NCI-H526 treated with DMSO at 0.1 percent for 48 hours (cell line): Measurements from ENCODE around the gene TRIM9.

ENCODE experiments used
- DNase-seq: peaks from one replicate; lab custom pipeline; 2025; lab: John Stamatoyannopoulos, UW

The TRIM9 gene

GRCh38 chr14:51093371-51094281 lies 1.3 kb downstream of the TRIM9 start:
- DNase-seq = peak; percentile 71

GRCh38 chr14:51092965-51093364 lies 1.9 kb downstream of the TRIM9 start:
- DNase-seq = no peak

- DNase-seq = no peak
These were observed 5.6 kb downstream of the TRIM9 start for GRCh38 chr14:51089278-51089677.

- DNase-seq = no peak
These were observed 7.9 kb downstream of the TRIM9 start for GRCh38 chr14:51087031-51087441.

- DNase-seq = no peak
These were observed 8.9 kb downstream of the TRIM9 start for GRCh38 chr14:51086044-51086443.

GRCh38 chr14:51084962-51085361 lies 9.9 kb downstream of the TRIM9 start:
- DNase-seq = no peak

- DNase-seq = no peak
These were observed 10.4 kb downstream of the TRIM9 start for GRCh38 chr14:51084507-51084906.

- DNase-seq = no peak
These were observed 12.6 kb downstream of the TRIM9 start for GRCh38 chr14:51082349-51082748.

GRCh38 chr14:51081712-51082111 lies 13.2 kb downstream of the TRIM9 start:
- DNase-seq = no peak

- DNase-seq = peak; percentile 19
These were observed 13.7 kb downstream of the TRIM9 start for GRCh38 chr14:51081209-51081608.

GRCh38 chr14:51080645-51081044 lies 14.3 kb downstream of the TRIM9 start:
- DNase-seq = no peak

GRCh38 chr14:51079489-51079888 lies 15.4 kb downstream of the TRIM9 start:
- DNase-seq = no peak

GRCh38 chr14:51079085-51079484 lies 15.8 kb downstream of the TRIM9 start:
- DNase-seq = no peak

- no peak for DNase-seq
These were observed 20.1 kb downstream of the TRIM9 start for GRCh38 chr14:51074701-51075385.

GRCh38 chr14:51073731-51074130 lies 21.2 kb downstream of the TRIM9 start:
- DNase-seq = no peak

- DNase-seq = no peak
These were observed 21.9 kb downstream of the TRIM9 start for GRCh38 chr14:51072976-51073375.

- no peak for DNase-seq
These were observed 23.0 kb downstream of the TRIM9 start for GRCh38 chr14:51071857-51072256.

- no peak for DNase-seq
These were observed 24.2 kb downstream of the TRIM9 start for GRCh38 chr14:51070726-51071125.

GRCh38 chr14:51069055-51069454 lies 25.9 kb downstream of the TRIM9 start:
- DNase-seq = no peak

GRCh38 chr14:51068268-51068667 lies 26.6 kb downstream of the TRIM9 start:
- DNase-seq = no peak

- no peak for DNase-seq
These were observed 27.6 kb downstream of the TRIM9 start for GRCh38 chr14:51067295-51067694.

GRCh38 chr14:51066576-51066975 lies 28.3 kb downstream of the TRIM9 start:
- no peak for DNase-seq

- DNase-seq = no peak
These were observed 35.9 kb downstream of the TRIM9 start for GRCh38 chr14:51059032-51059431.
